ENCODE measurements around the gene HSF4.

DNA sequence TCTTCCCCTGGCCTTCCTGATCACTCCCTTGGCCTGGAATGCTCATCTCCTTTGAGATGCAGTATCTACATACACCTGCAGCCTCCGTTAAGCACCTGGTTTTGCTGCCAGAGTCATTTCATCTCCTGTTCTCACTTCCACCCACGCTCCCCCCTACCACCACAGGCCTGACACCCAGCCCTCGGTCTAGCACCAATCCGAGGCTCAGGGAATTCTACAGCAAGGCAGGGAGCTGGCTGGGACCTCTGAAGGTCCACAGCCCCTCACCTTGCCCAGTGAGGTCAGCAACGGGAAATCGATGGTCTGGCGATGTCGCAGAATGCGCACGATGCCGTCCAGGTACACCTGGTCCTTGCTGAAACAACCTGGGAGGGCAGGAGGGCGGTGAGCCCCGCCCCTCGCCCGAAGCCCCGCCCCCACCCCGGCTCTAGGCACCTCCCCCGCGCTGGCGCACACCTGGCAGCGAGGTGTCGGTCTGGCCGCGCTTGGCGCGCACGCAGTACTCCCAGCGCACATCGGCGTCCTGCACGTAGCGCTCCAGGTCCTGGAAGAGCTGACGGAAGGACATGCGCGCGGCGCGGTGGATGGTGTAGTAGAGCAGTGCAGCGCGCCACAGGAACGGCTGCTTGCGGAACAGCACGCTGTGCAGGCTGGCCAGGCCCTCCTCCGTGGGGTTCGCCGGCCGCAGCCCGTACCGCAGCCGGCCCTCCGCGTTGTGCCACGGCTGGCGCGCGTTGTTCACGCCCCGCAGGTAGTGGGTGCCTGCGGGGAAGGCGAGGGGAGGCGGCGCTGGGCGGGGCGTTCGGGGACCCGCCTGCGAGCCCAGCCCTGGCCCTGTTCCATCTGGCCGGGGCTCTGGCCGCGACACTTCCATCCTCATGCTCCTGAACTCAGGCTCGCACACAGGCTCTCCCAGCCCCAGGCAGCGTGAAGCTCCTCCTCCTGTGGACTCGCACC, 13.5 kb downstream of the HSF4 start:
- TF ChIP-seq CTCF (IDR thresholded peaks at IDR 0.05) (no peak; the same call in 1 of the 2 replicates), ZFX (IDR thresholded peaks at IDR 0.05; ENCODE audit: borderline replicate concordance) (no peak)

Data from 22Rv1 (cell line).